GM21381 (cell line): Measurements from ENCODE around the gene HECTD4.
"Not testable (repeated sequence)": the region's sequence is repeated elsewhere in the genome, so short reads cannot be mapped to it uniquely, and the experiment has no call there.

ENCODE experiments used
- ATAC-seq: cut with Tn5 transposase; IDR thresholded peaks from one replicate; pipeline ENCODE4 v1.9.1; 2021; ENCODE audit warnings: mild to moderate bottlenecking, moderate library complexity; ENCODE audit not compliant: unreplicated experiment

HECTD4 gene

DNA sequence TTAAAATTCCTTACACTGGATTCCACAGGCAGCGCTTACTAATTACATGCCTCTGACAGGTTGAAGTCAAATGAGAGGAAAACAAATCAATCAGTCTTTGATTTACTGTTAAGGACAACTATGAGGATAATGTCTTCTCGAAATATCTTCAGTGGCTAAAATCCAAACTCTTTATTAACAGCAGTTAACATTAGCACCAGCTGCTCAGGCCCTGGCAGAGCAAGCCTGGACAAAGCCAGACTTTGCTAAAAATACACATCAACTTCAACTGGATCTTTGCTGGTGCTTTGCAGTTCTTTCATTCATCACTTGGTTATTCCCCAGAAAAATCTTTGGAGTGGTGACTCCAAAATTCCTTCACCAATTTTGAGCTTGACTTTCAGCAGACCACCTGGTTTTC, 98.7 kb downstream of the HECTD4 start:
- no peak for ATAC-seq

- no peak for ATAC-seq
Measured at GRCh38 chr12:112282920-112283319, 99.3 kb downstream of the HECTD4 start.

DNA sequence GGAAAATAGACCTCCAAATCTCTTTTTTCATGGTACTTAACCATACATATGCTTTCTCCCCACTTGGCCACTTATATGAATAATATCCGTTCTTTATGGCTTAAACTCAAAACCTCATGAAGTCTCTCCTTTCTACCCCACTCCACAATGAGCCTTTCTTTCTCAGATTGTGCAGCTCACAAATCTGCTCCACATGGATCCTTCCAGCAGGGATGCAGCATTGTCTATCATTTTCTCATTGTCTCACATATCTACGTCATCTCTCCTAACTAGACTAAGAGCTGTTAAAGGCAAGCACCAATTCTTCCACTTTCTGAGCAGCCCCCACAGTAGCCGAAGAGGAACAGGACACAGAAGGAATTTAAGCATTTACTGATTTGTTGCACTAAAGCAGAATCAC, 106.4 kb downstream of the HECTD4 start:
- ATAC-seq, result no peak

DNA sequence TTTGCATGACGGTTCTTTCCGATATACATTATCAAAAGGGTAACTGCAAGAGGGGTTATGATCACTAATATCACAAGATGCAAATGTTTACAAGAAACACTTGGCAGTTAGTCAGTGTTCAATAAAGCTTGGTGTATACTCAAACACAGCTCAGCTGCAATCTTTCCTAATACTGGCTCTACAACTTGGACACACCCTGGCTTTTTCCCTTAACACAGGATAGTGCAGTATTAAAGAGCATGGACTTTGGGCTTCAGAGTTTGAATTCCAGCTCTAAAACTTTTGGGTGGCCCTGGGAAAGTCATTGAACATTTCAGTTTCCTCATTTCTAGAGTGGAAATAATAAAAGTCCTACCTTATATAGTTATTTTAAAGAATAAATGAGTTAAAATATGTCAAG, 107.0 kb downstream of the HECTD4 start:
- ATAC-seq, result no peak

DNA sequence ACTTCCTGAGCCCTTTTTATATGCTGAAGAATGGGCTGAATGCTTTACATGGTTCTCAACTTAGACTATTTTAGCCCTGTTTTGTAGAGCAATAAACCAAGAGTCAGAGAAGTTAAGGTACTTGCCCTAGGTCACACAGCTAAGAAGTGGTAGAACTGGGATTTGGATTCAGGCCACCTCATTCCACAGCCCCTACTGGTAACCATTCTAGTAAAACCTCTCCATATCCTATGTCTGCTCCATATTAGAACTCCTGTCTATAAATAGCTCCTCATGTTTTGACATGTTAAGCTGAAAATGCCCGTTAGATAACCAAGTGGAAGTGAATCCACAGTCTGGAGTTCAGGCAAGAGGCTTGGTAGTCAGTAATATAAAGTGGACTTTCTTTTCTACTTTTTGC, 111.6 kb downstream of the HECTD4 start:
- no peak for ATAC-seq

- no peak for ATAC-seq
Measured at GRCh38 chr12:112266473-112266872, 115.8 kb downstream of the HECTD4 start.

GRCh38 chr12:112261559-112261958, 120.7 kb downstream of the HECTD4 start:
- no peak for ATAC-seq

DNA sequence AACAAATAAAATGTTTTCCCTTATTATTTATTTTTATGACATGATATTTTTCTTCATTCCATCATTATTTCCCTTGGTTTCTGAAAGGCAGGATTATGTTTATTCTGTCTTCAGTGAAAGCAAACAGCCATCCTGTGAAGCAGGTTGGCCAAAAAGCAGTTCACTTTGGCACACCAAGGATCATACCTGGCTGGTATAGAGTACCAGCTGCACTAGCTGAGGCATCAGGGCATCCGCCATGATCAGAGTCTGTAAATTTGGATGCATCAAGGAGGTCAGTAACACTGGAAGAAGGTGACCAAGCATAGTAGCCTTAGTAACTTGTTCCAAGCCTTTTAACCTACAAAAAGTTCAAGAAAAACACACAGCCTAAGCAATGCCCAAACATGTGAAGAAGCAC, 123.3 kb downstream of the HECTD4 start:
- ATAC-seq, result no peak

GRCh38 chr12:112256780-112257179, 125.5 kb downstream of the HECTD4 start:
- no peak for ATAC-seq

DNA sequence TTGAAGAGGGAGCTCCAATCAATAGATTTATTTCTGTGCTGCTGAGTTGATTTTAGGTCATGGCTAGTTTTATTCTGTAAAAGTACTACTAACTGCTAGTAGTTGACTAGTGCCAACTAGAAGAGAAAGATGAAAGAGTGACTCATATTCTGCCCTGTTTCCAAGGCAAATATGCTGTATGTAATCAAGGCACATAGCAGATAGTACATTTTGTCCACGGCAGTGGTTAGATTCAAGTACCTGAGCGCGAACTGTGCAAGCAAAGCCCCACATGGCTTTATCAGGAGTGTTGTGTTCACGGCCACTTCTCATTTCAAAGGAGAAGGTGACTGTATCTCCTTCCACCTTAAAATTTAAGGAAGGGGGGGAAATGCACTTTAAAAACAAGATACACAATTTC, 130.0 kb downstream of the HECTD4 start:
- ATAC-seq, result no peak

DNA sequence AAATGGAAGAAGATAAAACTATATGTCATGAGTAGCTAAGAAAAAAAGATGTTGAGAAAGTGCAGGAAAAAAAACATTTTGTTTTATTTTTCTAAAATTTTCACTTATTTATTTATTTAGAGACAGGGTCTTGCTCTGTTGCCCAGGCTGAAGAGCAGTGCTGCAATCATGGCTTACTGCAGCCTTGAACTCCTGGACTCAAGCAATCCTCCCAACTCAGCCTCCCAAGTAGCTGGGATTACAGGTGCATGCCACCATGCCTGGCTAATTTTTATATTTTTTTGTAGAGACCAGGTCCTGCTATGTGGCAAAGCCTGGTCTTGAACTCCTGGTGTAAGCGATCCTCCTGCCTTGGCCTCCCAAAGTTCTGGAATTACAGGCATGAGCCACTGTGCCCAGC, 137.3 kb downstream of the HECTD4 start:
- ATAC-seq, result not testable (repeated sequence)

DNA sequence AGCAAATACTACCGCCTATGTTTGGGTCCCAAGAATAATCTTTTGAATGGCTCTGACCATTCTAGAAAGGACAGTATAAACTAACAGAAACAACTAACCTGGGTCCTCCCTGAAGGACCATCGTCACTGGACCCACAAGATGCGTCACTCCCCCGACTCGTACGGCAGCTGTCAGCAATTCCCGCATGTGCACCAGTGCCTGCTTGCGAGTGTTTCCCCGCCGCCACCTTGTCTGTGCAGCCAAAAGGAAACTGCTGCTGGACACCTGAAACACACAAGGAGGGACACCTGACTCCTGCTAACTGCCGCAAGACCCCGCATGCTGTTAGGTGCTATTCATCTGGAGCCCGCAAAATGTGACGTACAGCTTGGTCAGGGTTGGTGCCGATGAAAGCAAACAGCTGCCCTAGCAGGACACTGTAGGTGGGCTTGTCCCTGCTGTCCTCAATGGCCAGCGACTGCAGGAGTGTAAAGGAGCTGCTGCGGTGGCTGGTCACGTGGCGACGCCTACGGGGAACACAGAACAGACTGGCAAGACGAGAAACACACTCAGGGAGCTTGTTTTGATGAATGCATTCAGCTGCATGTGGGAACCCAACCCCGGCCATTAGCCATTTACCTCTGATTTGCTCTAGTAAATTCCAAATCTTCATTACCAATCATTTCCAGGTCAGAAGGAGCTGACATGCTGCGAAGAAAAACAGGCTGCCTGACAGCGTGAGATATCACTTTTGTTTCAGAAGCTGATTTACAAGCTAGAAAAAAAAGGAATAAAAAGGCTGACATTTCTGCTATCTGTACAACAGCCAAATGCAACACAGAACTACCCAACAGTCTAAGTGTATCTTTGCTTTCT, 138.7 kb downstream of the HECTD4 start:
- ATAC-seq, result no peak

GRCh38 chr12:112241176-112241575, 141.1 kb downstream of the HECTD4 start:
- no peak for ATAC-seq

DNA sequence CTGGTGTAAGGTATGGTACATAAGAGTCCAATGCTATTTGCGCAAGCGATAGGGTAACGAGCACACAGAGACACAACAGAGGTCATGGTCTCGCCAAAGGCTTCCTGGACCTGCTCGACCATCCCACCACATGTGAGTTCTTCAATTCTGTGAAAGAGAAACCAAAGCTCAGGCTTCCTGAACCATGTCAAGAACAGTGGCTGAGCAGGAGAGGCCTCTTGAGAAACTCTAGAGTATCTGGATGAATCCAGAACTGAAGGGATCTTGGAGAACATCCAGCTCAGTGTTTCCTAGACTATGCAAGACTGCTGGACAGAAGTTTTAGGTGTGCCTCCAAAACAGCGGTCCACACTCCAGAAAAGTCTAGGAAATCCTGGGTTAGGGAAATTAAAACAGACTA, 142.3 kb downstream of the HECTD4 start:
- ATAC-seq, result no peak

- ATAC-seq, result no peak
Measured at GRCh38 chr12:112239020-112239419, 143.2 kb downstream of the HECTD4 start.

GRCh38 chr12:112238441-112238840, 143.8 kb downstream of the HECTD4 start:
- no peak for ATAC-seq

DNA sequence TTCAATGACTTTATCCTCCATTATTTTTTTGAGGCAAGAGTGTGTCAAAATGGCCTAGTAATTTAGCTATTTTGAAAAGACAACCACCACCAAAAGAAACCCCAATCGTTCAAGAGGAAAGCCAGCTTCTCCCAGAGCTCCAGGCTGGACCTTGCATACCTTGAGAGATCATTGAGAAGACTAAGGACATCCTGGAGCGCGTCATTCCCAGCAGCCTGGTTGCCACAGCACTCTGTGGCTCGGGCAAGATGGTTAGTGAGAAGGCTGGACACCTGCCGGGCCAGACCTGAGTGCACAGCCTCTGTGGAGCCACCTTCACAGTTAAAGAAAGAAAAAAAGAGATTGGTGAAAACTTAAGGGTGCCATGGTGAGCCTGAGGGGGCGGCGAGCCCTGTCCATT, 145.4 kb downstream of the HECTD4 start:
- ATAC-seq, result no peak

- no peak for ATAC-seq
Measured at GRCh38 chr12:112236386-112236785, 145.8 kb downstream of the HECTD4 start.

DNA sequence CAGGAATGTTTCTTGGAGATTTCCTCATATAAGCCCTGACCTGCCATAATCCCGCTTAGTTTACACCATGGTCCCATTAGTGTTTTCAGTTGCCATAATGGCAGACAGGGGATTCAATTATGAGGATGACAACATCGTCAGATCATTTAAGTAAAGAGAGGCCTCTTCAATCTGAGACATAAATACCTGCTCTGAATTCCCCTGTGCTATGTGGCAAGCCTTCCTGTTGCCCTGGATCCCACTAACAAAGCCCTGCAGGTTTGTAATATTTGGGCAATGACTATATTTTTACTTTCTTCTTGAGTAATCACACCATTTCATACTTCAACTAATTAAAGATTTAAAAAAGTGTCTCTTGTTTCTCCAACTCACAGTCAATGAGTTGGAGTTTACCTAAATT, 147.9 kb downstream of the HECTD4 start:
- no peak for ATAC-seq

GRCh38 chr12:112233242-112233641, 149.0 kb downstream of the HECTD4 start:
- no peak for ATAC-seq

DNA sequence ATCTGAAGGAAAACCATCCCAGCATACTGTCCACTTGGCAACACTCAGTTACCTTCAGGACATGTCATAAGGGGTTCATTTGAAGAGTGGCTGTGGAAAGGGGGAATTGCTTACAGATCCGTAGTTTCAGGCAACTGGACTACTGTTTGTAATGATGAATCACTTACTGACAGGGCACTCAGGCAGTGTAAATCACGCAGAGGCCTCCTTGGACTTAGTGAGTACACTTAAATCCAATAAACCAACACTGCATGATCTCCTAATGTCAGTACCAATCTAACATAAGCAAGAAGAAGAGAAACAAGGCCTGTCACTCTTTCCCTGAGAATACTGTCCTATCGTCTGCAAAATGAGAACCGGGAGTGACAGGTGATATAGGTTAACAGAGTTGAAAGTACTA, 152.1 kb downstream of the HECTD4 start:
- no peak for ATAC-seq

- ATAC-seq, result no peak
Measured at GRCh38 chr12:112226768-112227167, 155.5 kb downstream of the HECTD4 start.

DNA sequence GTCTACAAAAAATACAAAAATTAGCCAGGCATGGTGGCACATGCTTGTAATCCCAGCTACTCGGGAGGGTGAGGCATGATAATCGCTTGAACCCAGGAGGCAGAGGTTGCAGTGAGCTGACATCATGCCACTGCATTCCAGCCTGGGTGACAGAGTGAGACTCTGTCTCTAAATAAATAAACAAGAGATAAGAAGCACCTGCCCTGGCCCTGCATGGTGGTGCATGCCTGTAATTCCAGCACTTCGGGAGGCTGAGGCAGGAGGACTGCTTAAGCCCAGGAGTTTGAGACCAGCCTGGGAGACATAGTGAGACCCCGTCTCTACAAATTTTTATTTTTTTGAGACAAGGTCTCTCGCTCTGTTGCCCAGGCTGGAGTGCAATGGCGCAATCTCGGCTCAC, 161.6 kb downstream of the HECTD4 start:
- ATAC-seq, result not testable (repeated sequence)
